HuH-7.5 (cell line): ENCODE data around the gene SAMD11.
A peak's percentile ranks its signal among the peaks of the same experiment; 100 is the strongest.

Experiments used
- DNase-seq: peaks from one replicate; pipeline ENCODE4 v3.0.0; 2011; ENCODE audit warnings: low spot score

Gene SAMD11

DNA sequence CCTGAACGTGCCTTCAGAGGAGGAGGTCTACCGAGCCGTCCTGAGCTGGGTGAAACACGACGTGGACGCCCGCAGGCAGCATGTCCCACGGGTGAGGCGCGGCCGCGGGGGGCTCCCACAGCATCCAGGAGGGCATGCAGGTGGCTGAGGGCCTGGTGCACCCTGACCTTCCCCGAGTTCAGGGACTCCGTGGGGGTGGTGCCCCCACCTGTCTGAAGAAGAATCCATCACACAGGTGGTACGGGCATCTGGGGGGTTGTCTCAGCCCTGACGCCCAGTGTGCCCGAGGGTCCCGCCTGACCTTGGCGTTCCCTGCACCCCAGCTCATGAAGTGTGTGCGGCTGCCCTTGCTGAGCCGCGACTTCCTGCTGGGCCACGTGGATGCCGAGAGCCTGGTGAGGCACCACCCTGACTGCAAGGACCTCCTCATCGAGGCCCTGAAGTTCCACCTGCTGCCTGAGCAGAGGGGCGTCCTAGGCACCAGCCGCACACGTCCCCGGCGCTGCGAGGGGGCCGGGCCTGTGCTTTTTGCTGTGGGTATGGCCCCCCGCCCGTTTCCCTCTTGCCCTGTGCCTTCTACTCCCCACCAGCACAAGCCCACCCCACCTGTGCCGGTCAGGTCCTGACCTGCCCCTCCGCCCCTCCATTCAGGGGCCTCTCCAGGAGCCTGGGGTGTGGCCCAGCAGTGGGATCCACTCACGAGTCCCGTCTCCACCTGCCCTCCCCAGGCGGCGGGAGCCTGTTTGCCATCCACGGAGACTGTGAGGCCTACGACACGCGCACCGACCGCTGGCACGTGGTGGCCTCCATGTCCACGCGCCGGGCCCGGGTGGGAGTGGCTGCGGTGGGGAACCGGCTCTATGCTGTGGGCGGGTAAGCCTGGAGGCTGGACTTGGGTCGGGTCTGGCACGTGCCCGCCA, 38.9 kb downstream of the SAMD11 start:
- no peak for DNase-seq

GRCh38 chr1:963301-963651, 39.6 kb downstream of the SAMD11 start:
- DNase-seq: no peak

GRCh38 chr1:963746-964525, 40.2 kb downstream of the SAMD11 start:
- no peak for DNase-seq

DNA sequence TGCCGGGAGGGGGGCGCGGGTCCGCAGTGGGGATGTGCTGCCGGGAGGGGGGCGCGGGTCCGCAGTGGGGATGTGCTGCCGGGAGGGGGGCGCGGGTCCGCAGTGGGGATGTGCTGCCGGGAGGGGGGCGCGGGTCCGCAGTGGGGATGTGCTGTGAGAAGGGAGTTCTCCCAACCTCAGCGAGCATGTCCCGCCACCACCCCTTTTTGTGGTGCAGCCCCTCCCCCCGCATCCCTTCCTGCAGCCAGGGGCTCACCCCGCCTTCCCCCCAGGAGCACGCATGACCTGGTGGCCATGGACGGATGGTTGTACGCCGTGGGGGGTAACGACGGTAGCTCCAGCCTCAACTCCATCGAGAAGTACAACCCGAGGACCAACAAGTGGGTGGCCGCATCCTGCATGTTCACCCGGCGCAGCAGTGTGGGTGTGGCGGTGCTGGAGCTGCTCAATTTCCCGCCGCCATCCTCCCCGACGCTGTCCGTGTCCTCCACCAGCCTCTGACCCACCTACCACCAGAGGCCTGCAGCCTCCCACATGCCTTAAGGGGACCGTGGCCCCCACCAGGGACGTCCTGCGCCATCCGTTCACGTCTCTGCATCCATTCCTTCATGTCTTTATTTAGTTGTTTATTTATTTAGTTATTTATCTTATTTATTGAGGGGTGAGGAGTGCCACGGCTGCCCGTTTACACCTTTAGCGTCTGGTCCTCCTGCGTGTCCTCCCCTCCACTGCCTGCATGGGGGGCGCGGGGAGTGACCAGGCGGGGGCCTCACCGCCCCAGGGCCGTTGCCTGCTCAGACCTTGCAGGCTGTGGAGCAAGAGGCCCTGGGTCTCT, 41.2 kb downstream of the SAMD11 start:
- DNase-seq: no peak

- DNase-seq: no peak
These were observed 41.9 kb downstream of the SAMD11 start for GRCh38 chr1:965526-966134.

- peak; percentile 83 for DNase-seq
These were observed 42.5 kb downstream of the SAMD11 start, which contains the start of gene PLEKHN1 for GRCh38 chr1:966135-966703. Gene PLEKHN1, plus strand, starts transcription at chr1:966482. Its CDS starts 50 bp downstream, at chr1:966532.

GRCh38 chr1:966704-967300, 43.1 kb downstream of the SAMD11 start:
- DNase-seq: peak; percentile 87

- no peak for DNase-seq
These were observed 44.0 kb downstream of the SAMD11 start for GRCh38 chr1:967466-968343.

DNA sequence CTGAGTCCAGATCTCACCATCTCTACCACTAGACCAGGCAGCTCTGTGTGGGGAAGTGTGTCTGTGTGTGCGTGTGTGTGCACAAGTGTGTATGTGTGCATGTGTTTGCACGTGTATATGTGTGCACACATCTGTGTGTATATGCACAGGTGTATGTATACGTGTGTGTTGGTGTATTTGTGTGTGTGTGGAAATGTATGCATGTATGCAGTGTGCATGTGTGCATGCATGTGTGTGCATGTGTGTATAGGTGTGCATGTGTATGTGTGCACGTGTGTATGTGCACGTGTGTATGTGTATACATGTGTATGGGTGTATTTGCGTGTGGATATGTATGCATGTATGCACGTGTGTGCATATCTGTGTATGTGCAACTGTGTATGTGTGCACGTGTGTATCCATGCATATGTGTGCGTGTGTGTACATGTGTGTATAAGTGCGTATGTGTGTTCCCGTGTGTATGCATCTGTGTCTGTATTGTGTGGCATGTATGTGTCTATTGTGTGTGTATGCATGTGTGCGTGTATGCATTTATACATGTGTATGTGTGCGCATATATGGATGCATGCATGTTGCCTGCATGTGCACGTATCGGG, 45.6 kb downstream of the SAMD11 start:
- DNase-seq: no peak

GRCh38 chr1:970242-970972, 46.7 kb downstream of the SAMD11 start:
- no peak for DNase-seq

GRCh38 chr1:970973-971730, 47.4 kb downstream of the SAMD11 start:
- no peak for DNase-seq

GRCh38 chr1:971751-972506, 48.2 kb downstream of the SAMD11 start:
- no peak for DNase-seq

DNA sequence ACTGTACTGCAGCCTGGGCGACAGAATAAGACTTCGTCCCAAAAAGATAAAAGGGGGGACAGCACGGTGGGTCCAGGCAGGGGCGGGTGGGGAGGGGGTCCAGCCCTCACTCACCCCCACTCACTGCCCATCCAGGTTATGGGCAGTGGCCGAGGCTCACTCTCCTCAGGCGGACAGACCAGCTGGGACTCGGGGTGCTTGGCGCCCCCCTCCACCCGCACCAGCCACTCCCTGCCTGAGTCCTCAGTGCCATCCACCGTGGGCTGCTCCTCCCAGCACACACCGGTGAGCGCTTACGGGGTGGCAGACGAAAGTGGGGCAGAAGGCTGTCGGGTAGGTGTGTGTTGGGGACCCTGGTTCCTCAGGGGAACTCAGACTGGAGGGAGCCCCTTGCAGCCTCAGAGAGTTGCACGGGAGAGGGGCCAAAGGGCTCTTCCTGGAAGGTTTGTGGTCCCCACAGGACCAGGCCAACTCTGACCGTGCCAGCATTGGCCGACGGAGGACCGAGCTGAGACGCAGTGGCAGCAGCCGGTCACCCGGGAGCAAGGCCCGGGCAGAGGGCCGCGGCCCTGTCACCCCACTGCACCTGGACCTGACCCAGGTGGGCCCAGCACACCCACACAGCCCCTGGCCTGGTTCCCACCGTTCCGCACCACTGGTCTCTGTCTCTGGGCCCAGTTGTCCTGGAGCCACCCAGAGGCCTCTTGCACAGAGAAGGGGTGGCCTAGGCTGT, 49.2 kb downstream of the SAMD11 start:
- DNase-seq: no peak

DNA sequence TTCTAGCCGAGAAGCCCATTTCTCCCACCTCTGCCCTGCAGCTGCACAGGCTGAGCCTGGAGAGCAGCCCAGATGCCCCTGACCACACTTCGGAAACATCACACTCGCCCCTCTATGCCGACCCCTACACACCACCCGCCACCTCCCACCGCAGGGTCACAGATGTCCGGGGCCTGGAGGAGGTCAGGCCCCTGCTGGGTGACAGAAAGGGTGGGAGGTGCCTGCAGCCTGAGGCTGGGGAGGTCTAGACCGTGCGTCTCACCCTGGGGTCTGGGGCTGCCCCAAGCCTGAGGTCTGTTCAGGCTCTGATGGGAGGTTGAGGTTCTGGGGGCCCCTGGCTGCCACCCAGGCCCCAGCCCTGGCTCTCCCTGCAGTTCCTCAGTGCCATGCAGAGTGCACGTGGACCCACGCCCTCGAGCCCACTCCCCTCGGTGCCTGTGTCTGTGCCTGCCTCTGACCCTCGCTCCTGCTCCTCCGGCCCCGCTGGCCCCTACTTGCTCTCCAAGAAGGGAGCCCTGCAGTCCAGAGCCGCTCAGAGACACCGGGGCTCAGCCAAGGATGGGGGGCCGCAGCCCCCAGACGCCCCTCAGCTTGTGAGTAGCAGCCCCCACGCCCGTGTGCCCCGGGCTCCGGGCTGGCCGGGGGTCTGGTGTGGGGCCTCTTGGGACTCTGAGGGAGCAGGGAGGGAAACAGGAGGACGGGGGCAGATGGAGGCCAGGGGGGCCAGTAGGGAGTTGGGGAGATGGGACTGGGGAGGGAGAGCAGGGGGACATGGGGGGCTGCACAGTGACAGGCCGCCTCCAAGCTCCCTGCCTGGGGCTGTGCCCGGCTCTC, 50.0 kb downstream of the SAMD11 start:
- DNase-seq: no peak

DNA sequence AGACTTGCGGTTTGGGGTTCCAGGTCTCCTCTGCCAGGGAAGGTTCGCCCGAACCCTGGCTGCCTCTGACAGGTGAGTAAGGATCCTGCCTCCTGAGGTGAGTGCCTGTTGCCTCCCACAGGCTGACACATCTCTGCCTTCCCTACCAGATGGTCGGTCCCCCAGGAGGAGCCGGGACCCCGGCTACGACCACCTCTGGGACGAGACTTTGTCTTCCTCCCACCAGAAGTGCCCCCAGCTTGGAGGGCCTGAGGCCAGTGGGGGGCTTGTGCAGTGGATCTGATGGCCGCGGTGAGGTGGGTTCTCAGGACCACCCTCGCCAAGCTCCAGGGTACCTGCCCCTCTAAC, 50.5 kb downstream of the SAMD11 start:
- no peak for DNase-seq
